WERI-Rb-1 (cell line): ENCODE results near the gene HLA-DMA.

Source experiments
- DNase-seq: peaks from one replicate; pipeline ENCODE4 v3.0.0-alpha.2; 2020
- H3K27ac ChIP-seq: fragments of 250-450 bp; sonication (Bioruptor Pico); 2 replicates; pipeline ENCODE4 v1.5.1; 2020; ENCODE audit warnings: mild to moderate bottlenecking, moderate library complexity
- H3K27me3 ChIP-seq: fragments of 250-450 bp; sonication (Bioruptor Pico); 2 replicates; pipeline ENCODE4 v1.5.1; 2021; ENCODE audit warnings: mild to moderate bottlenecking, low read depth, moderate library complexity; ENCODE audit not compliant: insufficient read depth, severe bottlenecking
- H3K36me3 ChIP-seq: fragments of 250-450 bp; sonication (Bioruptor Pico); 2 replicates; pipeline ENCODE4 v1.5.1; 2020; ENCODE audit warnings: mild to moderate bottlenecking, moderate library complexity
- H3K4me3 ChIP-seq: 2 replicates; pipeline ENCODE4 v1.5.1; 2011; ENCODE audit warnings: low read depth, mild to moderate bottlenecking, control low read depth, low read length
- H3K9me3 ChIP-seq: fragments of 250-450 bp; sonication (Bioruptor Pico); 2 replicates; pipeline ENCODE4 v1.5.1; 2021; ENCODE audit warnings: mild to moderate bottlenecking, moderate library complexity; ENCODE audit not compliant: severe bottlenecking
- TF ChIP-seq, protein P1 (sequence below): IDR thresholded peaks from 2 replicates; pipeline ENCODE4 v1.5.1; 2011; ENCODE audit warnings: low read depth, mild to moderate bottlenecking, control low read depth, inconsistent platforms, low read length

Gene HLA-DMA

DNA sequence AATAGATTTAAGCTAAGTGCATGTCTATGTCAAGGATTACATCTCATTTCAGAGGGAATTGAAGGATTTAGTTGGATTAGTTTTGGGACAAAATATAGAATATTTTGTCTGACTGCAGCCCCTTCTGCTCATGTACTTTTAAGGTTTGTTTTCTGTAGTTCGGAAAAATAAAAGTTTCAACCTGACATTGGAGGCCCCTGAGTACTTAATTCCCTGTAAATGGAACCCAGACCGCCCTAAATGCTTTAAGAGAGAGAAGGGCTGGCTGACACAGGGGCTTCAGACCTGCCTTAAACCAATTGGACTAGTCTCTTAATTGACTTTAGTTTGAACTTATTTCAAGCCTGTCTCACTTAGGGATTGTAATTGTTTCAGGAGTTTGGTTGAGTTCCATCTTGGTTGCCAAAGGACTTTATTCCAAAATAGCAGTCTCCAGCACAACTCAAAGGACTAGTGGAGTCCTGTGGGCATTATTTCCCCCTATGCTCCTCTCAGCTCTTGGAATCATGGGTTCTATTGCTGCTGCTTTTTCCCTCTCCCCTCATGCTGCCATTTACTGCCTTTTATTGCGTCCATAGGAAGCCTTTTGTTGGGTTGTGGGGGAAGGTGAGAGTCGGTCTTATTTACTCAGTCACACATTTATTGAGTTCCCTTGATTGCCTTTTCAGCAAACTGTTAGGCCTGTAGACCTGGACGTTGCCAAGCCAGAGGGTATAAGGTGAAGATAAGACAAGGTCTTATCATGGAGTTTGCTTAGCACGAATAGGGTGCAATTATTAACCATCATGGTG lies 30.0 kb upstream of the HLA-DMA start:
- no peaks in the 10 kb centered on the region for H3K27me3 ChIP-seq
- no peak overlapping the region for H3K4me3 ChIP-seq
- H3K36me3 ChIP-seq, result peaks cover 50% of the 10 kb centered on the region
- H3K9me3 ChIP-seq, result no peaks in the 10 kb centered on the region
- TF ChIP-seq, protein P1, sequence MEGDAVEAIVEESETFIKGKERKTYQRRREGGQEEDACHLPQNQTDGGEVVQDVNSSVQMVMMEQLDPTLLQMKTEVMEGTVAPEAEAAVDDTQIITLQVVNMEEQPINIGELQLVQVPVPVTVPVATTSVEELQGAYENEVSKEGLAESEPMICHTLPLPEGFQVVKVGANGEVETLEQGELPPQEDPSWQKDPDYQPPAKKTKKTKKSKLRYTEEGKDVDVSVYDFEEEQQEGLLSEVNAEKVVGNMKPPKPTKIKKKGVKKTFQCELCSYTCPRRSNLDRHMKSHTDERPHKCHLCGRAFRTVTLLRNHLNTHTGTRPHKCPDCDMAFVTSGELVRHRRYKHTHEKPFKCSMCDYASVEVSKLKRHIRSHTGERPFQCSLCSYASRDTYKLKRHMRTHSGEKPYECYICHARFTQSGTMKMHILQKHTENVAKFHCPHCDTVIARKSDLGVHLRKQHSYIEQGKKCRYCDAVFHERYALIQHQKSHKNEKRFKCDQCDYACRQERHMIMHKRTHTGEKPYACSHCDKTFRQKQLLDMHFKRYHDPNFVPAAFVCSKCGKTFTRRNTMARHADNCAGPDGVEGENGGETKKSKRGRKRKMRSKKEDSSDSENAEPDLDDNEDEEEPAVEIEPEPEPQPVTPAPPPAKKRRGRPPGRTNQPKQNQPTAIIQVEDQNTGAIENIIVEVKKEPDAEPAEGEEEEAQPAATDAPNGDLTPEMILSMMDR, result no peak
- DNase-seq, result no peak
- H3K27ac ChIP-seq, result no peak overlapping the region

DNA sequence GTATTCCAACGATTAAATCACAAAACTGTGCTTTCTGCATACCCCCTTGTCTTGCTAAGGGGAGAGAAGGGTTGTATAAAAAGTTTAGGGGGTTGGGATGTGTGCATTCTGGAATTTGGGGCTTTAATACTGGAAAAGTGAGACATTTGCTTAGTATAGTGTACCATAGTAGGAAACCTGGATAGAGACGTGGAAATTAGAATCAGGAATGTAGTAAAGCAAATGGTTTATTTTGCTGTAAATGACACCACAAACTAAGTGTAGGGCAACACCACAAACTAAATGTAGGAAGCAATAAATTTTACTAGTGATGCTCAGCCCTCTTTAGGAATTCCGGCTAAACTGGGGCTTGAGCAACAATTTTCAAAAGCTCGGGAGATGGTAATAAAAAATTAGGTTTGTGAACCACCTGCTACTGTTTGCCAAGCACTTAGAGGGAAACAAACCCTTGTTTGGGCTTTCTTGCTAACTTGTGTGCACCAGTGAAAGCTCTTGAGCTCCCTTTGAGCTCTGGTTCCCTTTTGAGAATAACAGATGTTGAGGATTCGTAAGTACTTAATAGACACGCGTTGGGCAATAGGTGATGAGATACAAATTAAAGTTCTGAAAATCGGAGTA lies 29.3 kb upstream of the HLA-DMA start:
- Histone ChIP-seq H3K27me3 (no peaks in the 10 kb centered on the region), H3K9me3 (no peaks in the 10 kb centered on the region), H3K4me3 (no peak overlapping the region), H3K27ac (no peak overlapping the region), H3K36me3 (peaks cover 57% of the 10 kb centered on the region)
- TF ChIP-seq, protein P1, result no peak
- DNase-seq, result no peak

DNA sequence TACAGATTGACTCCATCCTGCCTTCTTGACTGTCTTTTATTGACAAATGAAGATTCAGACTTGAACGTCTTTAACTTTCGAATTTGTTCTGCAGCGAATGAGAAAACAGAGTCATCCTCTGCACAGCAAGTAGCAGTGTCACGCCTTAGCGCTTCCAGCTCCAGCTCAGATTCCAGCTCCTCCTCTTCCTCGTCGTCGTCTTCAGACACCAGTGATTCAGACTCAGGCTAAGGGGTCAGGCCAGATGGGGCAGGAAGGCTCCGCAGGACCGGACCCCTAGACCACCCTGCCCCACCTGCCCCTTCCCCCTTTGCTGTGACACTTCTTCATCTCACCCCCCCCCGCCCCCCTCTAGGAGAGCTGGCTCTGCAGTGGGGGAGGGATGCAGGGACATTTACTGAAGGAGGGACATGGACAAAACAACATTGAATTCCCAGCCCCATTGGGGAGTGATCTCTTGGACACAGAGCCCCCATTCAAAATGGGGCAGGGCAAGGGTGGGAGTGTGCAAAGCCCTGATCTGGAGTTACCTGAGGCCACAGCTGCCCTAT lies 27.7 kb upstream of the HLA-DMA start:
- TF ChIP-seq, protein P1, result no peak
- Histone ChIP-seq H3K27me3 (no peaks in the 10 kb centered on the region), H3K9me3 (no peaks in the 10 kb centered on the region), H3K27ac (no peak overlapping the region), H3K4me3 (no peak overlapping the region), H3K36me3 (peaks cover 73% of the 10 kb centered on the region)
- DNase-seq, result no peak

DNA sequence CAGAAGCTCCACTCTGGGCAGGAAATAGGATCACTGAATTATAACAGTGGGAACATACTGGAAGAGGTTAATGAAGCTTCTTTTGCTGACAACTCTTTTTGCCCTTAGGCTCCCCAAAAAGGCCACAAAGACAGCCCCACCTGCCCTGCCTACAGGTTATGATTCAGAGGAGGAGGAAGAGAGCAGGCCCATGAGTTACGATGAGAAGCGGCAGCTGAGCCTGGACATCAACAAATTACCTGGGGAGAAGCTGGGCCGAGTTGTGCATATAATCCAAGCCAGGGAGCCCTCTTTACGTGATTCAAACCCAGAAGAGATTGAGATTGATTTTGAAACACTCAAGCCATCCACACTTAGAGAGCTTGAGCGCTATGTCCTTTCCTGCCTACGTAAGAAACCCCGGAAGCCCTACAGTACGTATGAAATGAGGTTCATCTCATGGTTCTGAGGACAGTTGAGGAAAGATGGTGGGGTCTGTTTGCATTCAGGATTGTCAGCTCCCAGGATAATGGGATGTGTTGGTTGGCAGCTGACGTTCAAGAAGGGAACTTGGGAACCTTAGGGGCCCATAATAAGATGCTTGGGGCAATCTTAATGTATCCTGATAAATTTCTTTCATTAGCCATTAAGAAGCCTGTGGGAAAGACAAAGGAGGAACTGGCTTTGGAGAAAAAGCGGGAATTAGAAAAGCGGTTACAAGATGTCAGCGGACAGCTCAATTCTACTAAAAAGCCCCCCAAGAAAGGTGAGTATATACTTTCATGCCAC lies 27.0 kb upstream of the HLA-DMA start:
- DNase-seq, result no peak
- no peaks in the 10 kb centered on the region for H3K9me3 ChIP-seq
- no peak overlapping the region for H3K27ac ChIP-seq
- H3K36me3 ChIP-seq, result peaks cover 80% of the 10 kb centered on the region
- no peak overlapping the region for H3K4me3 ChIP-seq
- TF ChIP-seq, protein P1, result no peak
- no peaks in the 10 kb centered on the region for H3K27me3 ChIP-seq

DNA sequence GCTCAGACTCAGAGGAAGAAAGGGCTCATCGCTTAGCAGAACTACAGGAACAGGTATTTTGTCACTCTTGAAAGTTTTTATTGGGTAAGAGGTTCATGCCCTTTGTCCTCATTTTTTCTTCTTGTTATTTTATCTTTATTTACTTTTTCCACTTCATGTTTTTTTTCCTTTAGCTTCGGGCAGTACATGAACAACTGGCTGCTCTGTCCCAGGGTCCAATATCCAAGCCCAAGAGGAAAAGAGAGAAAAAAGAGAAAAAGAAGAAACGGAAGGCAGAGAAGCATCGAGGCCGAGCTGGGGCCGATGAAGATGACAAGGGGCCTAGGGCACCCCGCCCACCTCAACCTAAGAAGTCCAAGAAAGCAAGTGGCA lies 25.0 kb upstream of the HLA-DMA start:
- Histone ChIP-seq H3K27me3 (no peaks in the 10 kb centered on the region), H3K9me3 (no peaks in the 10 kb centered on the region), H3K4me3 (no peak overlapping the region), H3K36me3 (peaks cover 99% of the 10 kb centered on the region), H3K27ac (no peak overlapping the region)
- no peak for DNase-seq
- TF ChIP-seq, protein P1, result no peak
